Caco-2 (cell line): ENCODE data around the gene ABAT. TPM values are rescaled to one million over a fixed set of nuclear protein-coding genes. Genes with fewer than 3 reads are reported as not detected.

Source experiments
- BruUV-seq: library from RNA; stranded (reverse); fragments of 400-500 nt; replicated peaks from 2 replicates; lab custom pipeline; 2021; lab: Mats Ljungman, UMichigan
- CTCF ChIA-PET: fragments of 300-600 bp; sonication (Branson Sonifier 250); formaldehyde crosslinking; loops from one replicate; lab custom pipeline; 2022; ENCODE audit warnings: antibody characterized with exemption; lab: Charles Lee
- POLR2A ChIA-PET: fragments of 300-600 bp; sonication (Branson Sonifier 250); formaldehyde crosslinking; loops from one replicate; lab custom pipeline; 2022; ENCODE audit warnings: antibody characterized with exemption; lab: Charles Lee
- DNase-seq, 2 experiments: peaks; one replicate each; pipeline versions ENCODE4 v3.0.0 to v3.0.0-alpha.2; 2020 to 2022
- H3K27me3 ChIP-seq: replicated peaks from 2 replicates; pipeline ENCODE4 v1.6.0; 2011; ENCODE audit warnings: low read length; ENCODE audit not compliant: control insufficient read depth, insufficient read depth
- H3K36me3 ChIP-seq: 2 replicates; pipeline ENCODE4 v1.5.1; 2011; ENCODE audit warnings: low read length; ENCODE audit not compliant: control insufficient read depth, insufficient read depth
- H3K4me1 ChIP-seq: fragments of 250-450 bp; sonication (Bioruptor Pico); 2 replicates; pipeline ENCODE4 v1.5.1; 2020; ENCODE audit warnings: mild to moderate bottlenecking
- H3K4me3 ChIP-seq: 2 replicates; pipeline ENCODE4 v1.5.1; 2011; ENCODE audit warnings: low read depth, mild to moderate bottlenecking, control low read depth, low read length
- H3K9me3 ChIP-seq: fragments of 250-450 bp; sonication (Bioruptor Pico); 2 replicates; pipeline ENCODE4 v1.5.1; 2020; ENCODE audit warnings: mild to moderate bottlenecking, moderate library complexity
- H3K27ac Mint-ChIP-seq: one replicate; pipeline ENCODE4 v1.8.0; 2022; ENCODE audit warnings: mixed read lengths; ENCODE audit not compliant: unreplicated experiment
- H3K27me3 Mint-ChIP-seq: one replicate; pipeline ENCODE4 v1.8.0; 2022; ENCODE audit warnings: mixed read lengths; ENCODE audit not compliant: insufficient read depth, unreplicated experiment
- H3K36me3 Mint-ChIP-seq: one replicate; pipeline ENCODE4 v1.8.0; 2022; ENCODE audit warnings: mild to moderate bottlenecking, mixed read lengths; ENCODE audit not compliant: insufficient read depth, unreplicated experiment
- H3K4me1 Mint-ChIP-seq: one replicate; pipeline ENCODE4 v1.8.0; 2022; ENCODE audit warnings: low read depth, mixed read lengths; ENCODE audit not compliant: unreplicated experiment
- H3K4me3 Mint-ChIP-seq: one replicate; pipeline ENCODE4 v1.8.0; 2022; ENCODE audit warnings: mild to moderate bottlenecking, moderate library complexity, mixed read lengths; ENCODE audit not compliant: unreplicated experiment
- H3K9me3 Mint-ChIP-seq: one replicate; pipeline ENCODE4 v1.8.0; 2022; ENCODE audit warnings: mixed read lengths; ENCODE audit not compliant: unreplicated experiment
- intact Hi-C: fragments of 100-400 bp; cut with micrococcal nuclease; formaldehyde crosslinking; loops from one replicate; pipeline ENCODE4 v1.10.0; 2022; ENCODE audit not compliant: unreplicated experiment
- total RNA-seq: library from RNA; stranded (reverse); gene quantifications from 2 replicates; pipeline ENCODE4 v1.2.3, GENCODE V29; 2022
- TF ChIP-seq, protein P1 (sequence below), 2 experiments: fragments of 200-600 bp in 1 of 2; IDR thresholded peaks; 1 replicate in 1 of 2; 2 replicates in 1 of 2; pipeline versions ENCODE4 v1.5.1 to v1.8.0; 2011 to 2022; ENCODE audit warnings: antibody characterized with exemption in 1 of 2, control low read depth in 1 of 2, inconsistent platforms in 1 of 2, low read depth in 1 of 2, low read length in 1 of 2, mild to moderate bottlenecking in 1 of 2, moderate library complexity in 1 of 2; ENCODE audit not compliant: insufficient read depth in 1 of 2, severe bottlenecking in 1 of 2, unreplicated experiment in 1 of 2

The ABAT gene
- total RNA-seq, 1 experiment from 2014 or later = 34.9 TPM

DNA sequence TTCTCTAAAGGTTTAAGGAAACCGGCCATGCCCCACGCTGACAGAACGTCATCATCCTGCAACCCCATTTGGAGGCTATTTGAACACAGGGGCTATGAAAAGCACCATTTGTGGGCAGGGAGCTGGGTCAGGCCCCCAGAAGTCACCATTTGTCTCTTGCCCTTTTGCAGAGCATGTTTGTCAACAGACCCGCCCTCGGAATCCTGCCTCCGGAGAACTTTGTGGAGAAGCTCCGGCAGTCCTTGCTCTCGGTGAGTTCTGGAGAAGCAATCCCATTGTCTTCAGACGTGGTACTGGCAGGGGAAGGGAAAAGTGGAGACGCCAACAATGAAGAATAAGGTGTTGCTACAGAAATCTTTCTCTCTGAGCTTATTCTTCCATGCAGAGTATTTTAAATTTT is 89.5 kb downstream of the ABAT start:
- POLR2A ChIA-PET = no interaction called here
- intact Hi-C loops = no loop called here

DNA sequence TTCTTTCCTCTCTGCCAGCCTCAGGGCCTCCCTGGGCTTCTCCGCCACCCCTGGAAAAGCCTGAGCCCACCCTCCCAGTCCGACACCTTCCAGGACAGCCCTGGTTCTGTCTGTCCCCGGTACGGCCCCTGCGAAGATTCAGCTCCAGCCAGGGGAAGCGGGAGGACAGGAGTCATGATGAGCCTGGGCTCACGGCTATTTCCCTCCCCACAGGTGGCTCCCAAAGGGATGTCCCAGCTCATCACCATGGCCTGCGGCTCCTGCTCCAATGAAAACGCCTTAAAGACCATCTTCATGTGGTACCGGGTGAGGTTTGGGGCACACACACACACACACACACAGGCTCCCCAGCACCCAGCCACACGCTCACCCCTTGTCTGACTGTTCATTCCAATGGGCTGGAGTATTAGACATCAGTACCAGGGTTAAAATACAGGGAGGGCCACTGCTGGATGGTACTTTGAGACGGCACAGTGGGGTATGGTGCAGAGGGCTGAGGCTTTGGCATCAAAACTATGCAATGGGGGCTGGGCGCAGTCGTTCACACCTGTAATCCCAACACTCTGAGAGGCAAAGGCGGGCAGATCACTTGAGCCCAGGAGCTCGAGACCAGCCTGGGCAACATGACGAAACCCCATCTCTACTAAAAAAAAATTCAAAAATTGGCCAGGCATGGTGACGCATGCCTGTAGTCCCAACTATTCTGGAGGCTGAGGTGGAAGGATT is 90.3 kb downstream of the ABAT start:
- Histone ChIP-seq H3K4me3 (no peak overlapping the region), H3K27me3 (no peaks in the 10 kb centered on the region), H3K36me3 (no peaks in the 10 kb centered on the region), H3K4me1 (no peaks in the 10 kb centered on the region), H3K9me3 (no peaks in the 10 kb centered on the region)
- Mint-ChIP-seq H3K9me3 (peaks cover 10% of the 10 kb centered on the region), H3K4me1 (no peaks in the 10 kb centered on the region), H3K27ac (no peak overlapping the region), H3K27me3 (no peaks in the 10 kb centered on the region), H3K4me3 (no peak overlapping the region), H3K36me3 (peaks cover 10% of the 10 kb centered on the region)
- ChIA-PET POLR2A (no interaction called here), CTCF (no interaction called here)
- intact Hi-C loops = no loop called here
- TF ChIP-seq, protein P1, sequence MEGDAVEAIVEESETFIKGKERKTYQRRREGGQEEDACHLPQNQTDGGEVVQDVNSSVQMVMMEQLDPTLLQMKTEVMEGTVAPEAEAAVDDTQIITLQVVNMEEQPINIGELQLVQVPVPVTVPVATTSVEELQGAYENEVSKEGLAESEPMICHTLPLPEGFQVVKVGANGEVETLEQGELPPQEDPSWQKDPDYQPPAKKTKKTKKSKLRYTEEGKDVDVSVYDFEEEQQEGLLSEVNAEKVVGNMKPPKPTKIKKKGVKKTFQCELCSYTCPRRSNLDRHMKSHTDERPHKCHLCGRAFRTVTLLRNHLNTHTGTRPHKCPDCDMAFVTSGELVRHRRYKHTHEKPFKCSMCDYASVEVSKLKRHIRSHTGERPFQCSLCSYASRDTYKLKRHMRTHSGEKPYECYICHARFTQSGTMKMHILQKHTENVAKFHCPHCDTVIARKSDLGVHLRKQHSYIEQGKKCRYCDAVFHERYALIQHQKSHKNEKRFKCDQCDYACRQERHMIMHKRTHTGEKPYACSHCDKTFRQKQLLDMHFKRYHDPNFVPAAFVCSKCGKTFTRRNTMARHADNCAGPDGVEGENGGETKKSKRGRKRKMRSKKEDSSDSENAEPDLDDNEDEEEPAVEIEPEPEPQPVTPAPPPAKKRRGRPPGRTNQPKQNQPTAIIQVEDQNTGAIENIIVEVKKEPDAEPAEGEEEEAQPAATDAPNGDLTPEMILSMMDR (IDR thresholded peaks at IDR 0.05; ENCODE audit: insufficient read depth in 1 of 2, low read depth in 1 of 2, low read length in 1 of 2, severe bottlenecking in 1 of 2, unreplicated experiment in 1 of 2) = no peak
- no TSS peak for BruUV-seq
- DNase-seq = no peak

More for the DNA sequence above, 89.5 kb downstream of the ABAT start:
- Histone ChIP-seq H3K9me3 (no peaks in the 10 kb centered on the region), H3K27me3 (no peaks in the 10 kb centered on the region), H3K4me1 (no peaks in the 10 kb centered on the region), H3K4me3 (no peak overlapping the region), H3K36me3 (no peaks in the 10 kb centered on the region)
- H3K4me1 Mint-ChIP-seq = no peaks in the 10 kb centered on the region
- H3K4me3 Mint-ChIP-seq = no peak overlapping the region
- no peaks in the 10 kb centered on the region for H3K27me3 Mint-ChIP-seq
- TF ChIP-seq, protein P1 (IDR thresholded peaks at IDR 0.05; ENCODE audit: insufficient read depth in 1 of 2, low read depth in 1 of 2, low read length in 1 of 2, severe bottlenecking in 1 of 2, unreplicated experiment in 1 of 2) = no peak
- H3K27ac Mint-ChIP-seq = no peak overlapping the region
- DNase-seq = no peak
- peaks cover 13% of the 10 kb centered on the region for H3K36me3 Mint-ChIP-seq
- H3K9me3 Mint-ChIP-seq = peaks cover 10% of the 10 kb centered on the region
- CTCF ChIA-PET = no interaction called here
- no TSS peak for BruUV-seq

DNA sequence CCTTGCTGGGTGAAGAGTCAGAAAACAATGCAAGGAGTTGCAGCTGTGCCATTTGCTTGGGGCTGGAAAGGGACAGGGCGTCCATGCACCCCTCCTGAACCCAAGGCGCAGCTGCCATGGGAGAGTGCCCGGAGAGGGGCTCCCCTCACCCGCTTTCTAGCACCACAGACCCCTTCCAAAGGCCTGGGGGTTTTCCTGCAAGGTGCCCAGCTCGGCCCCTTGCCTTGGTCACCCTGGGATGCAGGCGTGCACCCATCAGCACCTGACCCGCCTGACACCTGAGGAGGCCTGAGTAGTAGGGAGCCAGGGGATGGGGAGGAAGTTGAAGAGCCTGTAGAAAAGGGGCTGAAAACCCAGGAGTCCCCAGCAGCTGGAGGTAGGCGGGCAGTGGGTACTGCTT is 92.8 kb downstream of the ABAT start:
- H3K9me3 ChIP-seq = no peaks in the 10 kb centered on the region
- no TSS peak for BruUV-seq
- no peaks in the 10 kb centered on the region for H3K36me3 ChIP-seq
- CTCF ChIA-PET = no interaction called here
- Mint-ChIP-seq H3K4me1 (no peaks in the 10 kb centered on the region), H3K9me3 (peaks cover 2% of the 10 kb centered on the region), H3K4me3 (no peak overlapping the region), H3K36me3 (no peaks in the 10 kb centered on the region), H3K27me3 (no peaks in the 10 kb centered on the region), H3K27ac (no peak overlapping the region)
- TF ChIP-seq, protein P1 (IDR thresholded peaks at IDR 0.05; ENCODE audit: insufficient read depth in 1 of 2, low read depth in 1 of 2, low read length in 1 of 2, severe bottlenecking in 1 of 2, unreplicated experiment in 1 of 2) = no peak
- no peak for DNase-seq
- POLR2A ChIA-PET = no interaction called here
- H3K27me3 ChIP-seq = no peaks in the 10 kb centered on the region
- no peaks in the 10 kb centered on the region for H3K4me1 ChIP-seq
- intact Hi-C loops = no loop called here
- H3K4me3 ChIP-seq = no peak overlapping the region
